Measurements from ENCODE around the gene GAPDH. TPM values are rescaled to one million over a fixed set of nuclear protein-coding genes. Genes with fewer than 3 reads are reported as not detected.

The GAPDH gene
- total RNA-seq, 2 experiments from 2014 or later, result 5,691 to 5,753 TPM

DNA sequence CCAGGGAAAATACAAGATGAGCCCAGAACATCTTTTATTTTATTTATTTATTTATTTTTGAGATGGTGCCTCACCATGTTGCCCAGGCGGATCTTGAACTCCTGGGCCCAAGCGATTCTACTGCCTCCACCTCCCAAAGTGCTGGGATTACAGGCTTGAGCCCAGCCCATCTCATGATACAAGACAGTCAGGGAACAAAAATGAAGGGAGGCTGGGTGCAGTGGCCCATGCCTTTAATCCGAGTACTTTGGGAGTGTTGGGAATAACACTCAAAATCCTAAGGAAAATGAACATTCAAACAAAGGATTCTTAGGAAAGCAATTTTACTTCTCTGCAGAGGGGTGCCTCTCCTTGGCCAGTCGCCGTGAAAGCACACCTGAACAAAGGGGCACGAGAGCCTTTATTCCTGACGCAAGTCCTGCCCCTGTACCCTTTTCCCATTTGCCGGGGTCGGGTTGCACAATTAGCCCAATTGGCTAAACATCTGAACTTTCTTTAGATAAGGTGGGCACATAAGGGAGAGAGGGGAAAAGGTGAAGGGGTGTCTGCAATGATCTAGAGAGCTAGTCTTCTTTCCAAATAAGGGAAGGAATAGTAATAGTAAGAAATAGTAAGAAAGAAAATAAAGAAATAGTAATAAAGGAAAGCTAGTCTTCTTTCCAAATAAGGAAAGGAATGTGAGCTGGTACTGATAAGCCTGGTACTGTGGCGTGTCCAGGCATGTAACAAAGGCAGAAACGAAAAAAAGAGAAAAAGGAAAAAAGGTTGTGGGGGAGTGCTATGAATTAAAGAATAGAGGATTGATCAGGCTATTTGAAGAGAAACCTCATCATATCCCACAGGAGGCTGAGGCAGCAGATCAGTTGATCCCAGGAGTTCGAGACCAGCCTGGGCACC is 27.0 kb upstream of the GAPDH start:
- POLR2A ChIA-PET, result interaction anchor here (0.6 to 0.7 kb wide), 2 partner anchors 25 to 69 kb away, joined by 3 to 4 read pairs; no protein-coding TSS in a partner anchor
- CTCF ChIA-PET, result interaction anchor here (0.6 kb wide), 1 partner anchor 19 kb away, joined by 5 read pairs; no protein-coding TSS in a partner anchor
- no peak for DNase-seq
- H3K27ac Mint-ChIP-seq, result no peak overlapping the region
- H3K9me3 Mint-ChIP-seq, result no peaks in the 10 kb centered on the region
- no peak overlapping the region for H3K4me3 Mint-ChIP-seq
- no peaks in the 10 kb centered on the region for H3K27me3 Mint-ChIP-seq
- H3K36me3 Mint-ChIP-seq (ENCODE audit: low read depth), result peaks cover 52% of the 10 kb centered on the region
- peaks cover 18% of the 10 kb centered on the region for H3K4me1 Mint-ChIP-seq

- Mint-ChIP-seq H3K36me3 (ENCODE audit: low read depth) (peaks cover 58% of the 10 kb centered on the region), H3K9me3 (no peaks in the 10 kb centered on the region), H3K4me1 (peaks cover 17% of the 10 kb centered on the region), H3K4me3 (no peak overlapping the region), H3K27ac (peak overlapping the region; percentile 18), H3K27me3 (no peaks in the 10 kb centered on the region)
- DNase-seq, result no peak
- ChIA-PET POLR2A (no interaction called here), CTCF (interaction anchor here (0.6 to 1.4 kb wide), 2 partner anchors 20 to 30 kb away, joined by 3 to 5 read pairs; no protein-coding TSS in a partner anchor)
Measured at GRCh38 chr12:6508087-6508486, 26.2 kb upstream of the GAPDH start.

GRCh38 chr12:6520186-6520585 is 14.1 kb upstream of the GAPDH start:
- no peaks in the 10 kb centered on the region for H3K4me1 Mint-ChIP-seq
- POLR2A ChIA-PET, result interaction anchor here (1.1 kb wide), 1 partner anchor 27 kb away, joined by 3 read pairs; the partner anchor contains the start of gene MRPL51
- DNase-seq, result no peak
- CTCF ChIA-PET, result no interaction called here
- no peak overlapping the region for H3K4me3 Mint-ChIP-seq
- peaks cover 73% of the 10 kb centered on the region for H3K36me3 Mint-ChIP-seq (ENCODE audit: low read depth)
- H3K9me3 Mint-ChIP-seq, result no peaks in the 10 kb centered on the region
- H3K27me3 Mint-ChIP-seq, result no peaks in the 10 kb centered on the region
- H3K27ac Mint-ChIP-seq, result no peak overlapping the region

DNA sequence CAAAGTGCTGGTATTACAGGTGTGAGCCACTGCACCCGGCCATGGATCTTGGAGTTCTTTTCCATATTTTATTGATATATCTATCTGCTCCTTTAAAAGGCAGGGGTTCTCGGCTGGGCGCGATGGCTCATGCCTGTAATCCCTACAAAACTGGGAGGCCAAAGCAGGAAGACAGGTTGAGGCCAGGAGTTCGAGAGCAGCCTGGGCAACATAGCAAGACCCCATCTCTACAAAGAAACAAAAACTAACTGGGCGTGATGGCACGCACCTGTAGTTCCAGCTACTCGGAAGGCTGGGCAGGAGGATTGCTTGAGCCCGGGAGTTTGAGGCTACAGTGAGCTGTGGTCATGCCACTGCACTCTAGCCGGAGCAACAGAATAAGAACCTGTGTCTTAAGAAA is 12.1 kb upstream of the GAPDH start:
- Mint-ChIP-seq H3K4me3 (no peak overlapping the region), H3K36me3 (ENCODE audit: low read depth) (peaks cover 78% of the 10 kb centered on the region), H3K27ac (no peak overlapping the region), H3K4me1 (no peaks in the 10 kb centered on the region), H3K9me3 (no peaks in the 10 kb centered on the region), H3K27me3 (no peaks in the 10 kb centered on the region)
- CTCF ChIA-PET, result no interaction called here
- POLR2A ChIA-PET, result interaction anchor here (1.0 kb wide), 1 partner anchor 13 kb away, joined by 3 read pairs; no protein-coding TSS in a partner anchor
- no peak for DNase-seq

GRCh38 chr12:6523708-6524107 is 10.6 kb upstream of the GAPDH start:
- ChIA-PET CTCF (interaction anchor here (0.9 to 1.2 kb wide), 2 partner anchors 14 to 34 kb away, joined by 4 to 6 read pairs; no protein-coding TSS in a partner anchor), POLR2A (interaction anchor here (1.5 kb wide), 1 partner anchor 9 kb away, joined by 7 read pairs; no protein-coding TSS in a partner anchor)
- Mint-ChIP-seq H3K9me3 (no peaks in the 10 kb centered on the region), H3K27me3 (no peaks in the 10 kb centered on the region), H3K4me3 (no peak overlapping the region), H3K4me1 (no peaks in the 10 kb centered on the region), H3K36me3 (ENCODE audit: low read depth) (peaks cover 83% of the 10 kb centered on the region), H3K27ac (no peak overlapping the region)
- no peak for DNase-seq

GRCh38 chr12:6524648-6525047 is 9.7 kb upstream of the GAPDH start:
- H3K27ac Mint-ChIP-seq, result no peak overlapping the region

GRCh38 chr12:6526201-6526600 is 8.1 kb upstream of the GAPDH start:
- DNase-seq, result no peak
- Mint-ChIP-seq H3K27me3 (no peaks in the 10 kb centered on the region), H3K9me3 (no peaks in the 10 kb centered on the region), H3K36me3 (ENCODE audit: low read depth) (peaks cover 91% of the 10 kb centered on the region), H3K27ac (no peak overlapping the region), H3K4me1 (peaks cover 4% of the 10 kb centered on the region), H3K4me3 (no peak overlapping the region)
- POLR2A ChIA-PET, result interaction anchor here (0.9 to 2.5 kb wide), 3 partner anchors 9 to 13 kb away, joined by 3 to 7 read pairs (median 3); no protein-coding TSS in a partner anchor
- CTCF ChIA-PET, result no interaction called here

More at GRCh38 chr12:6524648-6525047, 9.7 kb upstream of the GAPDH start:
- Mint-ChIP-seq H3K27me3 (no peaks in the 10 kb centered on the region), H3K4me3 (no peak overlapping the region), H3K4me1 (no peaks in the 10 kb centered on the region), H3K36me3 (ENCODE audit: low read depth) (peaks cover 87% of the 10 kb centered on the region), H3K9me3 (no peaks in the 10 kb centered on the region)
- ChIA-PET POLR2A (interaction anchor here (1.5 kb wide), 1 partner anchor 8 kb away, joined by 7 read pairs; no protein-coding TSS in a partner anchor), CTCF (interaction anchor here (0.6 kb wide), 1 partner anchor 457 kb away, joined by 3 read pairs; no protein-coding TSS in a partner anchor)
- DNase-seq, result no peak

GRCh38 chr12:6526766-6527525 is 7.4 kb upstream of the GAPDH start:
- H3K4me1 Mint-ChIP-seq, result peaks cover 8% of the 10 kb centered on the region
- no peak overlapping the region for H3K27ac Mint-ChIP-seq
- ChIA-PET POLR2A (interaction anchor here (0.9 to 2.5 kb wide), 3 partner anchors 9 to 13 kb away, joined by 3 to 7 read pairs (median 3); no protein-coding TSS in a partner anchor), CTCF (interaction anchor here (1.0 kb wide), 1 partner anchor 11 kb away, joined by 3 read pairs; no protein-coding TSS in a partner anchor)
- no peak for DNase-seq
- H3K9me3 Mint-ChIP-seq, result no peaks in the 10 kb centered on the region
- no peak overlapping the region for H3K4me3 Mint-ChIP-seq
- H3K36me3 Mint-ChIP-seq (ENCODE audit: low read depth), result peaks cover 88% of the 10 kb centered on the region
- H3K27me3 Mint-ChIP-seq, result no peaks in the 10 kb centered on the region

GRCh38 chr12:6527711-6528110 is 6.6 kb upstream of the GAPDH start:
- Mint-ChIP-seq H3K27ac (no peak overlapping the region), H3K36me3 (ENCODE audit: low read depth) (peaks cover 93% of the 10 kb centered on the region), H3K4me3 (no peak overlapping the region), H3K9me3 (no peaks in the 10 kb centered on the region), H3K27me3 (no peaks in the 10 kb centered on the region), H3K4me1 (peaks cover 16% of the 10 kb centered on the region)
- DNase-seq, result no peak
- ChIA-PET POLR2A (no interaction called here), CTCF (interaction anchor here (1.0 kb wide), 1 partner anchor 10 kb away, joined by 3 read pairs; no protein-coding TSS in a partner anchor)

GRCh38 chr12:6528539-6529235 is 5.6 kb upstream of the GAPDH start:
- no peak for DNase-seq
- no peaks in the 10 kb centered on the region for H3K9me3 Mint-ChIP-seq
- no peaks in the 10 kb centered on the region for H3K27me3 Mint-ChIP-seq
- peaks cover 89% of the 10 kb centered on the region for H3K36me3 Mint-ChIP-seq (ENCODE audit: low read depth)
- no peak overlapping the region for H3K4me3 Mint-ChIP-seq
- peak overlapping the region; percentile 41 for H3K27ac Mint-ChIP-seq
- H3K4me1 Mint-ChIP-seq, result peaks cover 21% of the 10 kb centered on the region
- POLR2A ChIA-PET, result interaction anchor here (0.7 to 1.2 kb wide), 2 partner anchors 10 to 34 kb away, joined by 3 read pairs; no protein-coding TSS in a partner anchor
- CTCF ChIA-PET, result interaction anchor here (0.8 kb wide), 1 partner anchor 33 kb away, joined by 3 read pairs; no protein-coding TSS in a partner anchor

DNA sequence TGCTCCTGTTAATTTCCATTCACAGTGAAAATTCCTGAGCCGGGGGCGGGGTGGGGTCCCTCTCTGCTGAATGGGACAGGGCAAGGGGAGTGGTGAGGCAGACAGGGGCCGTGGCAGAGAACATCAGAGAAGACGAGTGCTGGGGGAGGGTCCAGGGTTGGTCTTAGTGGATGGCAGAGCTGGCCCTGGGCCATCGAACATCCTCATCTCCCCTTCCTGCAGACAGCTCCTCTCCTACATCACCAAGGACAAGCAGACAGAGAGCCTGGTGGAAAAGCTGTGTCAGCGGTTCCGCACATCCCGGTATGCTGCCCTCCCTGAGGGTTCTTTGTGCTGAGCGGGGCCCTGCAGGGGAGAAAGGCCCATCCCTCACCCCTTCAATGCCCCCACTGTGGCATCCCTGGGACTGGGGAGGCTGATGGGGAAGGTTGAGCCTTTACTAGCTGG is 5.0 kb upstream of the GAPDH start:
- ChIA-PET POLR2A (interaction anchor here (0.7 to 1.2 kb wide), 2 partner anchors 10 to 34 kb away, joined by 3 read pairs; no protein-coding TSS in a partner anchor), CTCF (interaction anchor here (0.7 to 0.8 kb wide), 2 partner anchors 10 to 34 kb away, joined by 3 to 5 read pairs; no protein-coding TSS in a partner anchor)
- Mint-ChIP-seq H3K9me3 (no peaks in the 10 kb centered on the region), H3K4me1 (peaks cover 24% of the 10 kb centered on the region), H3K4me3 (no peak overlapping the region), H3K27ac (peak overlapping the region; percentile 4), H3K36me3 (ENCODE audit: low read depth) (peaks cover 89% of the 10 kb centered on the region), H3K27me3 (no peaks in the 10 kb centered on the region)
- DNase-seq, result no peak

Measured in activated CD4-positive, alpha-beta memory T cell treated with anti-CD3 and anti-CD28 coated beads, Interleukin-2, amount 10 ng/mL, durations not matched to agents 7 days and 5 days (primary cell).